Skeletal muscle satellite cell (primary cell): ENCODE results near the gene SEC22B.
"Not testable (repeated sequence)": the region's sequence is repeated elsewhere in the genome, so short reads cannot be mapped to it uniquely, and the experiment has no call there.

Source experiments
- H3K27me3 ChIP-seq: 2 replicates; pipeline ENCODE4 v1.7.0; 2013; ENCODE audit warnings: low read length; ENCODE audit not compliant: control insufficient read depth, insufficient read depth
- H3K36me3 ChIP-seq: 2 replicates; pipeline ENCODE4 v1.7.0; 2013; ENCODE audit warnings: mild to moderate bottlenecking, control low read depth, low read length; ENCODE audit not compliant: insufficient read depth
- H3K4me1 ChIP-seq: 2 replicates; pipeline ENCODE4 v1.7.0; 2013; ENCODE audit warnings: low read length; ENCODE audit not compliant: control insufficient read depth, insufficient read depth
- H3K4me2 ChIP-seq: 2 replicates; pipeline ENCODE4 v1.7.0; 2013; ENCODE audit warnings: mild to moderate bottlenecking, low read length
- H3K4me3 ChIP-seq: 2 replicates; pipeline ENCODE4 v1.7.0; 2013; ENCODE audit warnings: low read length
- H3K9ac ChIP-seq: 2 replicates; pipeline ENCODE4 v1.7.0; 2013; ENCODE audit warnings: mild to moderate bottlenecking, low read depth, low read length, moderate library complexity
- H3K9me3 ChIP-seq: replicated peaks from 2 replicates; pipeline ENCODE4 v1.7.0; 2013; ENCODE audit warnings: mild to moderate bottlenecking, control low read depth, low read length

The SEC22B gene

GRCh38 chr1:120142512-120143263, 33.6 kb downstream of the SEC22B start:
- not testable (repeated sequence) for H3K9me3 ChIP-seq, H3K36me3 ChIP-seq, H3K27me3 ChIP-seq
- Histone ChIP-seq H3K9ac (peak overlapping the region; percentile 71), H3K4me1 (peaks cover 32% of the 10 kb centered on the region), H3K4me3 (peak overlapping the region; percentile 50), H3K4me2 (peak overlapping the region; percentile 78)

GRCh38 chr1:120141865-120142264, 34.5 kb downstream of the SEC22B start:
- not testable (repeated sequence) for H3K9me3 ChIP-seq, H3K36me3 ChIP-seq, H3K4me3 ChIP-seq, H3K27me3 ChIP-seq
- Histone ChIP-seq H3K9ac (peak overlapping the region; percentile 62), H3K4me2 (peak overlapping the region; percentile 78), H3K4me1 (peaks cover 32% of the 10 kb centered on the region)

- H3K9ac ChIP-seq, H3K4me3 ChIP-seq, H3K27me3 ChIP-seq, H3K36me3 ChIP-seq, H3K9me3 ChIP-seq: not testable (repeated sequence)
- Histone ChIP-seq H3K4me2 (peak overlapping the region; percentile 41), H3K4me1 (peaks cover 32% of the 10 kb centered on the region)
These were observed 35.6 kb downstream of the SEC22B start for GRCh38 chr1:120140656-120141265.

DNA sequence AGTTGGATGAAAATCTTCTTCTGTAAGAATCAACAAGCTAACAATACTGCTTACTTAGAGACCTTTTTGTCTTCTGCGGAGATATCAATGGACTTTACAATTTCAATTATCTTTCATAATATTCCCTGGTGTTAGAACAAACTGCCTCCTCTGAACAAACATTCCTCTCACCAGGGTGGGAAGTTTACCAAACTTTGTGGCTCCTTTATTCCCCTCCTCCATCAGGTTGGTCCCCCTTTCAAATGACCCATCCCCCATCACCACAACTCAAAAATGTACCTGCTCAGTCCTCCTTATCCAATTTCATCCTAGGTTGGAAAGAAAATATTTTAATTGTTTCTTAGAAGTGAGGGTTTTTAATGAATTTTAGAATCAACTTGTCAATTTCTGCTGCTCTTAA, 40.2 kb downstream of the SEC22B start:
- H3K9ac ChIP-seq, H3K36me3 ChIP-seq, H3K27me3 ChIP-seq, H3K9me3 ChIP-seq, H3K4me1 ChIP-seq, H3K4me3 ChIP-seq, H3K4me2 ChIP-seq: not testable (repeated sequence)

DNA sequence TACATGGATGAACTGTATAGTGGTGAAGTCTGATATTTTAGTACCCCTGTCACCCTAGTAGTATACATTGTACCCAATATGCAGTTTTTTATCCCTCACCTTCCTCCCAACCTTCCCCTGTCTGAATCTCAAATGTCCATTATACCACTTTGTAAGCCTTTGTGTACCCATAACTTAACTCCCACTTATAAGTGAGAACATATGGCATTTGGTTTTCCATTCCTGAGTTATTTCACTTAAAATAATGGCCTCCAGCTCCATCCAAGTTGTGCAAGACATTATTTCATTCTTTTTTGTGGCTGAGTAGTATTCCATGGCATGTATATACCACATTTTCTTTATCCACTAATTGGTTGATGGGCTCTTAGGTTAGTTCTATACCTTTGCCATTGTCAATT, 42.4 kb downstream of the SEC22B start:
- H3K36me3 ChIP-seq, H3K4me1 ChIP-seq, H3K4me3 ChIP-seq, H3K9ac ChIP-seq, H3K27me3 ChIP-seq, H3K4me2 ChIP-seq, H3K9me3 ChIP-seq: not testable (repeated sequence)

DNA sequence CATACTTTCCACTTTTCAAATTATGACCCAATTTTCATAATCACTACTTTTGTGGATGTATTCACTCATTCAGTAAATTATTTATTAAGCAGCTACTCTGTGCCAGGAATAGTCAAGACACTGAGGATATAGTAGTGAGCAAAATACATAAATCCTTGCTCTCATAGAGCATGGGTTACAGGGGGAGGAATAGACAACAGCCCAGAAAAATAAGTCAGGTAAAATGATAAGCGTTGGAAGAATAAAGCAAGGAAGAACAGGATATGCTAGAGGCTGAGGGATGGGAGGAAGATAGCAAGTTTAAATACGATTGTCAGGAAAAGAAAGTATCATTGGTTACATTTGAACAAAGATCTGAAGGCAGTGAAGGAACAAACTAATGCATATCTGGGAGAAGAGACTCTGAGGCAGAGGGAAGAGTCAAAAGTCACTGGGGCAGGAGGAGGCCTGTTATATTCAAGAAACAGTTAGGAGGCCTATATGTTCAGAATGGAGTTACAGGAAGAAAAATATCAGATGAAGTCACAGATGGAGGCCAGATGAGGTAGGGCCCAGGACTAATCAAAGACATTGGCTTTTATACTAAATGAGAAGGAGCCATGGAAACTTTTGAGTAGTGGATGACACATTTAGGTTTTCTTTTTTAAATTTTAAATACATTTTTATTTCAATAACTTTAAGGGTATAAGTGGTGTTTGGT, 42.9 kb downstream of the SEC22B start:
- H3K9me3 ChIP-seq, result no peaks in the 10 kb centered on the region
- peaks cover 5% of the 10 kb centered on the region for H3K4me1 ChIP-seq
- H3K27me3 ChIP-seq, result no peaks in the 10 kb centered on the region
- H3K36me3 ChIP-seq, result no peaks in the 10 kb centered on the region
- no peak overlapping the region for H3K4me3 ChIP-seq
- H3K4me2 ChIP-seq, result no peak overlapping the region
- no peak overlapping the region for H3K9ac ChIP-seq

GRCh38 chr1:120132406-120132763, 43.9 kb downstream of the SEC22B start:
- peak overlapping the region; percentile 25 for H3K9ac ChIP-seq
- peak overlapping the region; percentile 42 for H3K4me2 ChIP-seq
- not testable (repeated sequence) for H3K4me3 ChIP-seq, H3K27me3 ChIP-seq, H3K4me1 ChIP-seq, H3K9me3 ChIP-seq, H3K36me3 ChIP-seq

DNA sequence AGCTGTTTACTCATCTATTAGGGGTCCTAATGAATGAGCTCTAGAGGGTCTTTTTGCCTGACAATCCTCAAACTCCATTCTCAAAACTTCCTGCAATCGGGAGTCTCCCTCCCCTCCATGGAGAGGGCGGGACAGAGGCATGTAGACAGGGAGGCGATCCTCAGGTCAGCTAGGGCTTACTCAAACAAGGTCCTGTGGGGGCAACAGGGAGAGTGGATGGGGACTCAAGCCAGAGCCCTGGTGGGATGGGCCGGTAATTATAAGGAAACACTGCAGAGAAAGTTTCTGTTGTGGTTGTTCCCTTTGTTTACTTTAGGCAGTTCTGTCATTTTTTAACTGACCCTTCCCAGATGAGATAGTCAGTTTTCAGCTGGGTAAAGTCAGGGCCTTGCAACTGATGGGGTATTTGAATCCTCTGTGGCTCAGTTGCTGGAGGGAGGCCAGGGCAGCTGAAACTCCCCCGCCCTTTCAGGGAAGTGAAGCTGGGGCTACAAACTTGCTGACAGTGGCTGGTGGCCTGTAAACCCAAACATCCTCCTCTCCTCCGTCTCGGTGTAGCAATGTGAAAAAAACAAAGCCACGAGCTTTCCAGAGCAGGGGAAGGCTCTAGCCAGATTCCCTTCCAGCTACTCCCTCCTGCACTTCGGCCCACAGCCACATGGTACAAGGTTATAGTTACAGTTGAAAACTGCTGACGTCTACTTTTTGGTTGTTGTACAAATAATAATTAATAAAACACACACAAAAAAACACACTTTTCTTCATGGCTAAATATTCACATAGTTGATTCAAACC, 44.5 kb downstream of the SEC22B start:
- not testable (repeated sequence) for H3K27me3 ChIP-seq, H3K4me3 ChIP-seq, H3K36me3 ChIP-seq, H3K4me1 ChIP-seq, H3K9me3 ChIP-seq
- Histone ChIP-seq H3K9ac (peak overlapping the region; percentile 25), H3K4me2 (peak overlapping the region; percentile 42)

- not testable (repeated sequence) for H3K27me3 ChIP-seq, H3K4me3 ChIP-seq, H3K4me1 ChIP-seq, H3K36me3 ChIP-seq, H3K9me3 ChIP-seq, H3K4me2 ChIP-seq, H3K9ac ChIP-seq
These were observed 48.4 kb downstream of the SEC22B start for GRCh38 chr1:120127921-120128320.

GRCh38 chr1:120126216-120126615, 50.1 kb downstream of the SEC22B start:
- not testable (repeated sequence) for H3K9me3 ChIP-seq, H3K36me3 ChIP-seq, H3K4me3 ChIP-seq, H3K27me3 ChIP-seq, H3K4me1 ChIP-seq, H3K9ac ChIP-seq, H3K4me2 ChIP-seq

DNA sequence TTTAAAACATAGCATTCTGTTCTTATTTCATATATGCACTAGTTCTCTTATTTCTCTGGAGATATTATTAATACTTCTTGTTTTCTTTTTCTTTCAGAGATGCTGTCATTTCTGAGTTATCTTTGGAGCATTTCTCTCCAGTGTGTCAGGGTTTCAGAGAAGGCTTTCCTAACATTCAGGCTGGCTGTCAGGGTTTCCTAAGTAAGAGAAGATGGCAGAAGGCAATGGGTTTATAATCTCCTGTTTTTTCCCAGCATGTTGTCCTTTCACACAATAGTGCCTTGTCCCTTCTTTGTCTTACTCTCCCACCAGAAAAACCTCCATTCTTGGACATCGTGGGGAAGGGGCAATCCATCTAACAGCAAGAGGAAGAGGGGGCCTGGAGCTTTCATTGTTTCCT, 51.7 kb downstream of the SEC22B start:
- H3K4me3 ChIP-seq, H3K9me3 ChIP-seq, H3K27me3 ChIP-seq, H3K4me1 ChIP-seq, H3K4me2 ChIP-seq, H3K9ac ChIP-seq, H3K36me3 ChIP-seq: not testable (repeated sequence)
